HG03571 (cell line): ENCODE measurements around the gene DNAH11.

Experiments
- ATAC-seq: cut with Tn5 transposase; IDR thresholded peaks from one replicate; pipeline ENCODE4 v1.9.1; 2021; ENCODE audit not compliant: unreplicated experiment

DNAH11 gene

DNA sequence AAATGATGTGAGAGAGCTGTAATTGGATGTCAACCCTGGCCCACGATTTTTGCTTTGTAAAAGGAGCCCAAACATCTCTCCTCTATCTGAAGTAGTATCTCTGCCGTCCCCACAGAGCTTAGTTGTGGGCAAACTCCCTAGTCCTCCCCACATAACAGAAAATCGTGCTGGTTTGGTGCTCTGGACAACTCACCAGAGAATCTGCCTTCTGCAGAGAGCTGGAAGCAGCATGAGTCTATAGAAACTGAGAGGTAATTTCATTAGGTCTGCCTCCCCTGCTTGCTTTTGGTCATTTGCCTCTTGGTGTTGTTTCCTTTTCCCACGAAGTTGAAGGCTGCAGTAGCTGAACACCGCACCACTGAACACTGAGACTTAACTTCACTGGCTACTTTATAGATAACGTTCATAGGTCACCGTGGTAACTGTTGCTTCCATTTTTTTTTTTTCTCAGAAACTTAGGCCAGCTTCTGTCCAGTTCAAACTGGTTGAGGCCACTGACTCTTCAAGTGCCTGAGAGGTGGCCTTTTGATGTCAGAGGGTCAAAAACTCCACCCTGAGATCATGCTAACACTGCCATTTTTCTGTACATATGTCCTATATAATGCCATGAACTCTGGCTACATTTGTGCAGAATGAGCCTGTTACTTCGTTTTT, 406.2 kb downstream of the DNAH11 start:
- ATAC-seq, result no peak
